Measurements from ENCODE around the gene CTXN2.

GRCh38 chr15:48248414-48248813 is 56.9 kb downstream of the CTXN2 start:
- no peak for TF ChIP-seq CAMTA2 (CRISPR knock-in tag; IDR thresholded peaks at IDR 0.05; ENCODE audit: borderline replicate concordance)
- TF ChIP-seq PATZ1 (CRISPR knock-in tag; IDR thresholded peaks at IDR 0.05): no peak
- TF ChIP-seq ZNF253 (CRISPR knock-in tag; IDR thresholded peaks at IDR 0.05; ENCODE audit: borderline replicate concordance): no peak
- TF ChIP-seq MXD1 (CRISPR knock-in tag; IDR thresholded peaks at IDR 0.05): no peak
- TF ChIP-seq TAF1 (CRISPR knock-in tag; IDR thresholded peaks at IDR 0.05): no peak
- no peak for TF ChIP-seq ZBTB7A (CRISPR knock-in tag; IDR thresholded peaks at IDR 0.05)
- TF ChIP-seq MEIS2 (CRISPR knock-in tag; IDR thresholded peaks at IDR 0.05): no peak
- TF ChIP-seq MYNN (CRISPR knock-in tag; IDR thresholded peaks at IDR 0.05; ENCODE audit: low read depth): no peak
- TF ChIP-seq ATF6 (CRISPR knock-in tag; conservative IDR thresholded peaks at IDR 0.05): no peak
- no peak for TF ChIP-seq CHD4 (IDR thresholded peaks at IDR 0.05; ENCODE audit: borderline replicate concordance, low read length)
- TF ChIP-seq ZNF776 (CRISPR knock-in tag; IDR thresholded peaks at IDR 0.05): no peak
- no peak for TF ChIP-seq KLF12 (CRISPR knock-in tag; IDR thresholded peaks at IDR 0.05; ENCODE audit: borderline replicate concordance)

Data from HepG2 (cell line).